CD4-positive, alpha-beta T cell treated with Interleukin-17A for 4 hours (primary cell): ENCODE results near the gene FTL.

Source experiments
- DNase-seq: peaks from one replicate; pipeline ENCODE4 v3.0.0-alpha.2; 2020; ENCODE audit warnings: mixed read lengths

Gene FTL

GRCh38 chr19:48992581-48993174, 27.6 kb downstream of the FTL start:
- DNase-seq, result no peak

- peak; percentile 100 for DNase-seq
These were observed 28.3 kb downstream of the FTL start, which contains the start of the genes GYS1 and RUVBL2 for GRCh38 chr19:48993175-48994034. Gene GYS1 (minus strand): TSS chr19:48993309. CDS start chr19:48993112, 197 bp downstream. Gene RUVBL2 (plus strand): TSS chr19:48993887. CDS start chr19:48993912, 25 bp downstream.

- no peak for DNase-seq
These were observed 28.9 kb downstream of the FTL start for GRCh38 chr19:48994035-48994386.

- peak; percentile 71 for DNase-seq
These were observed 32.9 kb downstream of the FTL start for GRCh38 chr19:48997972-48998371.

GRCh38 chr19:48999481-49000325, 34.6 kb downstream of the FTL start:
- DNase-seq, result peak; percentile 76

- DNase-seq, result no peak
These were observed 39.0 kb downstream of the FTL start for GRCh38 chr19:49004133-49004532.

GRCh38 chr19:49004964-49005614, 40.0 kb downstream of the FTL start:
- DNase-seq, result no peak

GRCh38 chr19:49006905-49007304, 41.8 kb downstream of the FTL start:
- no peak for DNase-seq

GRCh38 chr19:49009828-49010227, 44.7 kb downstream of the FTL start:
- DNase-seq, result no peak

GRCh38 chr19:49010453-49010852, 45.3 kb downstream of the FTL start:
- no peak for DNase-seq

- no peak for DNase-seq
These were observed 46.1 kb downstream of the FTL start for GRCh38 chr19:49011194-49011593.

- DNase-seq, result no peak
These were observed 49.2 kb downstream of the FTL start for GRCh38 chr19:49014123-49014869.

- DNase-seq, result no peak
These were observed 49.8 kb downstream of the FTL start for GRCh38 chr19:49014870-49015255.

- no peak for DNase-seq
These were observed 51.1 kb downstream of the FTL start for GRCh38 chr19:49016067-49016839.
